IMR-90 (cell line): ENCODE data around the gene PARD3. TPM values are rescaled to one million over a fixed set of nuclear protein-coding genes. Genes with fewer than 3 reads are reported as not detected.

ENCODE experiments used
- ATAC-seq: fragments of 200-7000 bp; cut with Tn5 transposase; 2 replicates; pipeline ENCODE4 v1.9.1; 2020; ENCODE audit warnings: low read depth, mild to moderate bottlenecking, moderate library complexity
- BruUV-seq: library from RNA; stranded (reverse); fragments of 400-500 nt; replicated peaks from 2 replicates; lab custom pipeline; 2021; lab: Mats Ljungman, UMichigan
- CTCF ChIA-PET: fragments of 300-600 bp; formaldehyde crosslinking; extraction: SDS; loops from one replicate; lab custom pipeline; 2021; ENCODE audit warnings: antibody characterized with exemption; lab: Yijun Ruan, JAX
- POLR2A ChIA-PET: fragments of 300-600 bp; sonication (Branson Sonifier 250); formaldehyde crosslinking; loops from one replicate; lab custom pipeline; 2022; ENCODE audit warnings: antibody characterized with exemption; ENCODE audit not compliant: unreplicated experiment; lab: Charles Lee
- DNase-seq: peaks from one replicate; pipeline ENCODE4 v3.0.0; 2013
- H2AFZ ChIP-seq: replicated peaks from 2 replicates; pipeline ENCODE3; 2013; ENCODE audit warnings: low read length, mild to moderate bottlenecking; ENCODE audit not compliant: poor library complexity
- H2AK5ac ChIP-seq: 2 replicates; pipeline ENCODE4 v1.6.1; 2013; ENCODE audit warnings: low read depth, low read length, inconsistent platforms
- H2AK9ac ChIP-seq: replicated peaks from 2 replicates; pipeline ENCODE3; 2013; ENCODE audit warnings: mild to moderate bottlenecking, low read depth, low read length, moderate library complexity; ENCODE audit not compliant: poor library complexity
- H2BK120ac ChIP-seq: 2 replicates; pipeline ENCODE4 v1.6.1; 2013; ENCODE audit warnings: low read depth, low read length, inconsistent platforms
- H2BK15ac ChIP-seq: 3 replicates; pipeline ENCODE4 v1.6.1; 2013; ENCODE audit warnings: low read depth, low read length, inconsistent platforms
- H2BK20ac ChIP-seq: 2 replicates; pipeline ENCODE4 v1.6.1; 2013; ENCODE audit warnings: low read depth, mild to moderate bottlenecking, inconsistent platforms, low read length, moderate library complexity
- H2BK5ac ChIP-seq: 2 replicates; pipeline ENCODE4 v1.6.1; 2013; ENCODE audit warnings: mild to moderate bottlenecking, low read depth, low read length, inconsistent platforms; ENCODE audit not compliant: poor library complexity, severe bottlenecking
- H3K14ac ChIP-seq: replicated peaks from 2 replicates; pipeline ENCODE4 v1.6.1; 2013; ENCODE audit warnings: low read depth, low read length, inconsistent platforms
- H3K18ac ChIP-seq: 2 replicates; pipeline ENCODE4 v1.6.1; 2013; ENCODE audit warnings: low read depth, low read length, control low read depth
- H3K23ac ChIP-seq: 2 replicates; pipeline ENCODE4 v1.6.1; 2013; ENCODE audit warnings: low read depth, low read length, inconsistent platforms
- H3K27ac ChIP-seq: 2 replicates; pipeline ENCODE4 v1.5.1; 2013; ENCODE audit warnings: mild to moderate bottlenecking, control low read depth, low read length; ENCODE audit not compliant: insufficient read depth
- H3K27me3 ChIP-seq: 2 replicates; pipeline ENCODE4 v1.6.1; 2013; ENCODE audit warnings: low read length; ENCODE audit not compliant: control insufficient read depth, insufficient read depth
- H3K36me3 ChIP-seq: 2 replicates; pipeline ENCODE4 v1.6.1; 2013; ENCODE audit warnings: low read length, mixed read lengths; ENCODE audit not compliant: control insufficient read depth, insufficient read depth
- H3K4ac ChIP-seq: 2 replicates; pipeline ENCODE4 v1.6.1; 2013; ENCODE audit warnings: low read depth, low read length, inconsistent platforms
- H3K4me1 ChIP-seq: 2 replicates; pipeline ENCODE4 v1.6.1; 2013; ENCODE audit warnings: low read length, mixed read lengths; ENCODE audit not compliant: control insufficient read depth, insufficient read depth
- H3K4me2 ChIP-seq: 2 replicates; pipeline ENCODE4 v1.6.1; 2013; ENCODE audit warnings: low read depth, mild to moderate bottlenecking, control low read depth, low read length, moderate library complexity
- H3K4me3 ChIP-seq: 2 replicates; pipeline ENCODE4 v1.5.1; 2013; ENCODE audit warnings: low read depth, mild to moderate bottlenecking, control low read depth, low read length, moderate library complexity; ENCODE audit not compliant: insufficient read depth
- H3K56ac ChIP-seq: 2 replicates; pipeline ENCODE4 v1.6.1; 2013; ENCODE audit warnings: low read length, inconsistent platforms; ENCODE audit not compliant: insufficient read depth; ENCODE audit errors: extremely low read depth
- H3K79me1 ChIP-seq, 2 experiments: 2 replicates each; pipeline ENCODE4 v1.6.1; 2013; ENCODE audit warnings: low read length in 2 of 2, inconsistent platforms in 1 of 2, low read depth in 1 of 2
- H3K9ac ChIP-seq: 2 replicates; pipeline ENCODE4 v1.6.1; 2013; ENCODE audit warnings: low read depth, low read length, control low read depth
- H3K9me1 ChIP-seq: 2 replicates; pipeline ENCODE4 v1.6.1; 2013; ENCODE audit warnings: low read length, inconsistent platforms; ENCODE audit not compliant: insufficient read depth
- H3K9me3 ChIP-seq: 2 replicates; pipeline ENCODE4 v1.6.1; 2013; ENCODE audit warnings: low read length; ENCODE audit not compliant: control insufficient read depth, insufficient read depth
- H4K20me1 ChIP-seq: 2 replicates; pipeline ENCODE4 v1.6.1; 2013; ENCODE audit warnings: low read length, inconsistent platforms; ENCODE audit not compliant: insufficient read depth
- H4K5ac ChIP-seq: 2 replicates; pipeline ENCODE4 v1.6.1; 2013; ENCODE audit warnings: mild to moderate bottlenecking, low read depth, low read length, control low read depth
- H4K8ac ChIP-seq, 2 experiments: 2 replicates each; pipeline ENCODE4 v1.6.1; 2013; ENCODE audit warnings: low read depth in 2 of 2, low read length in 2 of 2, control low read depth in 1 of 2, inconsistent platforms in 1 of 2
- H4K91ac ChIP-seq: 2 replicates; pipeline ENCODE4 v1.6.1; 2013; ENCODE audit warnings: low read depth, low read length, inconsistent platforms; ENCODE audit not compliant: insufficient read depth
- BHLHE40 ChIP-seq: fragments of 150-350 bp; IDR thresholded peaks from 2 replicates; pipeline ENCODE4 v1.6.1; 2016; ENCODE audit warnings: mild to moderate bottlenecking, low read depth, low read length
- MAFK ChIP-seq: IDR thresholded peaks from 2 replicates; pipeline ENCODE4 v1.6.1; 2012; ENCODE audit warnings: low read depth, low read length, improper control_type of control experiment
- NFE2L2 ChIP-seq: fragments of 150-350 bp; IDR thresholded peaks from 2 replicates; pipeline ENCODE4 v1.6.1; 2016; ENCODE audit warnings: low read depth, mild to moderate bottlenecking, low read length
- WGBS, 2 experiments: methylation state at CpG; one replicate each; pipeline versions ENCODE4 v1.1.5 to v1.1.7; 2013; ENCODE audit warnings: missing lambda C conversion rate in 2 of 2; ENCODE audit not compliant: insufficient read length in 1 of 2; ENCODE audit errors: extremely low coverage in 2 of 2; 5-methylcytosine and 5-hydroxymethylcytosine counted together
- dilution Hi-C: fragments of 300-500 bp; cut with HindIII; formaldehyde crosslinking; loops from one replicate; pipeline ENCODE4 v1.14.3; 2018; ENCODE audit warnings: low sequenced_read_pairs; ENCODE audit not compliant: unreplicated experiment
- in situ Hi-C: fragments of 300-500 bp; cut with MboI; formaldehyde crosslinking; loops from 3 replicates; pipeline ENCODE4 v1.14.3; 2019; ENCODE audit warnings: low sequenced_read_pairs, inconsistent platforms, mixed read lengths
- intact Hi-C: fragments of 100-400 bp; cut with micrococcal nuclease; formaldehyde crosslinking; loops from 2 replicates; pipeline ENCODE4 v1.10.0; 2022
- polyA plus RNA-seq, 3 experiments: library from polyadenylated mRNA; depleted of rRNA; stranded (reverse); fragments of >200 nt; gene quantifications; 2 replicates each; pipeline ENCODE4 v1.2.3, GENCODE V29; 2012; ENCODE audit warnings: low replicate concordance in 1 of 3
- total RNA-seq: library from RNA; depleted of rRNA; stranded (reverse); fragments of >200 nt; gene quantifications from 2 replicates; pipeline ENCODE4 v1.2.3, GENCODE V29; 2012

The PARD3 gene
- total and polyA plus RNA-seq, 2 of the 4 experiments (the other 2 are of a cell fraction) = 14.6 to 37.5 TPM

GRCh38 chr10:34172936-34173533, 642.1 kb downstream of the PARD3 start:
- H3K4me2 ChIP-seq = no peak overlapping the region
- H3K14ac ChIP-seq = no peak overlapping the region
- peaks cover 5% of the 10 kb centered on the region; the same call in 1 of the 2 replicates for H3K9me1 ChIP-seq
- H3K27ac ChIP-seq = no peak overlapping the region
- no peak overlapping the region for H2AK5ac ChIP-seq
- no peak overlapping the region for H4K91ac ChIP-seq
- no peak overlapping the region for H2AK9ac ChIP-seq
- DNase-seq (no peak), ATAC-seq (no peak)
- BruUV-seq = no TSS peak
- no peak for TF ChIP-seq BHLHE40
- no peak for TF ChIP-seq NFE2L2
- no peak for TF ChIP-seq MAFK
- no peaks in the 10 kb centered on the region for H3K27me3 ChIP-seq
- in situ Hi-C loops (no loop called here), dilution Hi-C loops (no loop called here), intact Hi-C loops (no loop called here)
- H3K4ac ChIP-seq = no peak overlapping the region
- no peak overlapping the region for H3K56ac ChIP-seq
- H3K36me3 ChIP-seq = no peaks in the 10 kb centered on the region
- no peak overlapping the region for H2BK15ac ChIP-seq
- no peak overlapping the region for H4K5ac ChIP-seq
- CTCF ChIA-PET = interaction anchor here (0.7 kb wide), 1 partner anchor 190 kb away, joined by 3 read pairs; no protein-coding TSS in a partner anchor
- no peak overlapping the region for H3K4me3 ChIP-seq
- POLR2A ChIA-PET = no interaction called here
- H2BK120ac ChIP-seq = no peak overlapping the region
- no peak overlapping the region for H2BK5ac ChIP-seq
- H4K20me1 ChIP-seq = no peaks in the 10 kb centered on the region
- H3K9me3 ChIP-seq = no peaks in the 10 kb centered on the region
- no peaks in the 10 kb centered on the region for H3K4me1 ChIP-seq
- H3K79me1 ChIP-seq = no peaks in the 10 kb centered on the region
- no peak overlapping the region for H3K9ac ChIP-seq
- no peak overlapping the region for H3K23ac ChIP-seq
- no peak overlapping the region for H2AFZ ChIP-seq
- H4K8ac ChIP-seq = no peak overlapping the region
- no peak overlapping the region for H2BK20ac ChIP-seq
- 100% methylated on average over 1 of the region's 8 CpGs; no CpG with 5 or more reads in 1 of the 2 experiments for WGBS, 2 experiments
- no peak overlapping the region for H3K18ac ChIP-seq
